Endothelial cell of umbilical vein (primary cell): ENCODE results near the gene SGTA. TPM values are rescaled to one million over a fixed set of nuclear protein-coding genes. Genes with fewer than 3 reads are reported as not detected.

Experiments
- BruUV-seq: library from RNA; stranded (reverse); fragments of 400-500 nt; replicated peaks from 2 replicates; lab custom pipeline; 2021; lab: Mats Ljungman, UMichigan
- CTCF ChIA-PET: fragments of 300-600, 350-600 bp; sonication (Branson Sonifier 250); formaldehyde crosslinking; loops from one replicate; lab custom pipeline; 2021; ENCODE audit warnings: antibody characterized with exemption, inconsistent platforms; lab: Charles Lee
- POLR2A ChIA-PET: fragments of 300-600, 350-600 bp; sonication (Branson Sonifier 250); formaldehyde crosslinking; loops from one replicate; lab custom pipeline; 2021; ENCODE audit warnings: antibody characterized with exemption, inconsistent platforms; lab: Charles Lee
- DNase-seq: peaks from one replicate; pipeline ENCODE4 v3.0.0-alpha.2; 2011; ENCODE audit warnings: low read depth, low spot score
- FAIRE-seq: peaks from 2 replicates; lab custom pipeline; 2011; peaks lifted over from hg19 to GRCh38; lab: Jason Lieb, UNC
- H2AFZ ChIP-seq: 2 replicates; pipeline ENCODE4 v1.6.0; 2012; ENCODE audit warnings: low read depth, low read length, control low read depth, inconsistent platforms
- H3K27ac ChIP-seq: 2 replicates; pipeline ENCODE4 v1.5.1; 2011; ENCODE audit warnings: low read depth, mild to moderate bottlenecking, control low read depth, low read length, moderate library complexity; ENCODE audit not compliant: insufficient read depth
- H3K27me3 ChIP-seq, 2 experiments: 2 replicates each; pipeline versions ENCODE4 v1.6.0 to v1.6.1; 2011; ENCODE audit warnings: low read length in 2 of 2, mixed read lengths in 1 of 2; ENCODE audit not compliant: control insufficient read depth in 2 of 2, insufficient read depth in 2 of 2
- H3K36me3 ChIP-seq, 2 experiments: 2 replicates in 1 of 2; 3 replicates in 1 of 2; pipeline ENCODE4 v1.5.1; 2011; ENCODE audit warnings: low read length in 2 of 2, mild to moderate bottlenecking in 1 of 2, moderate library complexity in 1 of 2; ENCODE audit not compliant: control insufficient read depth in 2 of 2, insufficient read depth in 2 of 2; ENCODE audit errors: extremely low read depth in 1 of 2
- H3K4me1 ChIP-seq: 3 replicates; pipeline ENCODE4 v1.5.1; 2011; ENCODE audit warnings: mild to moderate bottlenecking, low read length; ENCODE audit not compliant: control insufficient read depth, insufficient read depth; ENCODE audit errors: extremely low read depth
- H3K4me2 ChIP-seq: 2 replicates; pipeline ENCODE4 v1.6.1; 2011; ENCODE audit warnings: low read length, control low read depth, mixed read lengths; ENCODE audit not compliant: insufficient read depth
- H3K4me3 ChIP-seq, 3 experiments: fragments of 200-600 bp in 1 of 3; sonication (generic), shearing (Covaris generic) in 1 of 3; replicated peaks in 1 of 3; 2 replicates each; pipeline ENCODE4 v1.5.1; 2011 to 2016; ENCODE audit warnings: control low read depth in 3 of 3, low read length in 3 of 3, mild to moderate bottlenecking in 2 of 3, inconsistent platforms in 1 of 3, low read depth in 1 of 3, moderate library complexity in 1 of 3; ENCODE audit not compliant: insufficient read depth in 1 of 3
- H3K79me2 ChIP-seq: 2 replicates; pipeline ENCODE4 v1.6.0; 2012; ENCODE audit warnings: low read length, inconsistent platforms; ENCODE audit not compliant: control insufficient read depth, insufficient read depth
- H3K9ac ChIP-seq: replicated peaks from 2 replicates; pipeline ENCODE3; 2011; ENCODE audit warnings: low read length, control low read depth; ENCODE audit not compliant: insufficient read depth; ENCODE audit errors: extremely low read depth
- H3K9me1 ChIP-seq: replicated peaks from 3 replicates; pipeline ENCODE4 v1.6.0; 2011; ENCODE audit warnings: mild to moderate bottlenecking, low read length; ENCODE audit not compliant: control insufficient read depth, insufficient read depth; ENCODE audit errors: extremely low read depth
- H3K9me3 ChIP-seq: replicated peaks from 2 replicates; pipeline ENCODE4 v1.5.1; 2012; ENCODE audit warnings: low read length, inconsistent platforms; ENCODE audit not compliant: control insufficient read depth, insufficient read depth
- H4K20me1 ChIP-seq: replicated peaks from 2 replicates; pipeline ENCODE3; 2011; ENCODE audit warnings: mild to moderate bottlenecking, low read length; ENCODE audit not compliant: control insufficient read depth, insufficient read depth; ENCODE audit errors: extremely low read depth
- CTCF ChIP-seq, 2 donors: IDR thresholded peaks; 1 replicate in 1 of 2; 2 replicates in 1 of 2; pipeline ENCODE4 v1.5.1; 2011; ENCODE audit warnings: low read length in 2 of 2, mild to moderate bottlenecking in 2 of 2, moderate library complexity in 2 of 2, control low read depth in 1 of 2, inconsistent platforms in 1 of 2, low read depth in 1 of 2; ENCODE audit not compliant: insufficient read depth in 1 of 2; ENCODE audit errors: extremely low read depth in 1 of 2
- EZH2 ChIP-seq: IDR thresholded peaks from 2 replicates; pipeline ENCODE4 v1.6.1; 2012; ENCODE audit warnings: borderline replicate concordance, low read depth, mild to moderate bottlenecking, moderate library complexity, low read length, inconsistent platforms; ENCODE audit not compliant: severe bottlenecking
- FOS ChIP-seq: IDR thresholded peaks from 2 replicates; pipeline ENCODE4 v1.6.1; 2011; ENCODE audit warnings: mild to moderate bottlenecking, low read length, moderate library complexity, borderline replicate concordance; ENCODE audit not compliant: insufficient read depth
- GATA2 ChIP-seq: IDR thresholded peaks from 2 replicates; pipeline ENCODE4 v1.7.0; 2011; ENCODE audit warnings: low read depth, mild to moderate bottlenecking, moderate library complexity, mixed read lengths, low read length; ENCODE audit not compliant: insufficient read length, insufficient read depth
- JUN ChIP-seq: IDR thresholded peaks from 2 replicates; pipeline ENCODE4 v1.6.1; 2011; ENCODE audit warnings: borderline replicate concordance, low read depth; ENCODE audit not compliant: insufficient read length, insufficient read depth
- MAX ChIP-seq: IDR thresholded peaks from 2 replicates; pipeline ENCODE4 v1.6.1; 2011; ENCODE audit not compliant: insufficient read depth, insufficient read length
- MYC ChIP-seq: IDR thresholded peaks from one replicate; pipeline ENCODE4 v1.6.1; 2011; ENCODE audit warnings: mild to moderate bottlenecking, low read depth, low read length
- POLR2A ChIP-seq: IDR thresholded peaks from 2 replicates; pipeline ENCODE4 v1.6.1; 2012; ENCODE audit warnings: low read depth, mild to moderate bottlenecking, control low read depth, low read length
- POLR2AphosphoS5 ChIP-seq: IDR thresholded peaks from 2 replicates; pipeline ENCODE4 v1.6.1; 2012; ENCODE audit warnings: low read depth, mild to moderate bottlenecking, control low read depth, low read length, moderate library complexity; ENCODE audit not compliant: insufficient read depth
- dilution Hi-C: fragments of 300-500 bp; cut with MboI; formaldehyde crosslinking; loops from one replicate; pipeline ENCODE4 v1.15.0; 2019; ENCODE audit warnings: low sequenced_read_pairs; ENCODE audit not compliant: extremely low pct_ligation_motif_present
- intact Hi-C: fragments of 100-400 bp; cut with micrococcal nuclease; formaldehyde crosslinking; loops from one replicate; pipeline ENCODE4 v1.10.0; 2022
- polyA plus RNA-seq, 4 experiments: library from polyadenylated mRNA; depleted of rRNA in 3 of 4; stranded (reverse) in 3 of 4; unstranded in 1 of 4; fragments of >200 nt; gene quantifications; 2 replicates each; pipeline versions ENCODE4 v1.2.1 to v1.2.3, GENCODE V29; 2011 to 2012; ENCODE audit warnings: missing spikeins in 1 of 4
- total RNA-seq: library from RNA; stranded (reverse); gene quantifications from 2 replicates; pipeline ENCODE4 v1.2.3, GENCODE V29; 2021

SGTA gene
- total and polyA plus RNA-seq, 2 donors (not counting 3 experiments of a cell fraction or from before 2014, with no cell fraction given) = 76.5 to 119 TPM

- no peak overlapping the region for H3K4me2 ChIP-seq
- dilution Hi-C loops = no loop called here
- intact Hi-C loops = no loop called here
- H3K79me2 ChIP-seq = no peaks in the 10 kb centered on the region
- no peak for FAIRE-seq
- CTCF ChIA-PET = no interaction called here
- no peak overlapping the region for H3K4me3 ChIP-seq
- H3K9me3 ChIP-seq = no peaks in the 10 kb centered on the region
- no peak overlapping the region for H3K27ac ChIP-seq
- H3K4me1 ChIP-seq = no peaks in the 10 kb centered on the region
- POLR2A ChIA-PET = no interaction called here
- no peaks in the 10 kb centered on the region for H4K20me1 ChIP-seq
- no peak overlapping the region for H2AFZ ChIP-seq
- no peak overlapping the region for H3K9ac ChIP-seq
- H3K9me1 ChIP-seq = no peaks in the 10 kb centered on the region
- TF ChIP-seq POLR2A (no peak), MAX (no peak), CTCF (IDR thresholded peaks at IDR 0.05; ENCODE audit: extremely low read depth in 1 of 2, insufficient read depth in 1 of 2, low read depth in 1 of 2, low read length in 2 of 2) (no peak), FOS (no peak), GATA2 (no peak), JUN (no peak), MYC (no peak), POLR2AphosphoS5 (no peak), EZH2 (no peak)
- H3K27me3 ChIP-seq = no peaks in the 10 kb centered on the region
- BruUV-seq = no TSS peak
- no peak for DNase-seq
- H3K36me3 ChIP-seq = peaks cover 0 to 3% of the 10 kb centered on the region in 2 experiments
Measured at GRCh38 chr19:2827022-2827421, 43.9 kb upstream of the SGTA start.
